ENCODE measurements around the gene SMIM10L2A.

Gene SMIM10L2A

GRCh38 chrX:135421932-135422809 is at the start of gene SMIM10L2A:
SMIM10L2A (plus strand) TSS chrX:135421944; CDS start chrX:135422132, 188 bp downstream.
- TF ChIP-seq, protein P1, sequence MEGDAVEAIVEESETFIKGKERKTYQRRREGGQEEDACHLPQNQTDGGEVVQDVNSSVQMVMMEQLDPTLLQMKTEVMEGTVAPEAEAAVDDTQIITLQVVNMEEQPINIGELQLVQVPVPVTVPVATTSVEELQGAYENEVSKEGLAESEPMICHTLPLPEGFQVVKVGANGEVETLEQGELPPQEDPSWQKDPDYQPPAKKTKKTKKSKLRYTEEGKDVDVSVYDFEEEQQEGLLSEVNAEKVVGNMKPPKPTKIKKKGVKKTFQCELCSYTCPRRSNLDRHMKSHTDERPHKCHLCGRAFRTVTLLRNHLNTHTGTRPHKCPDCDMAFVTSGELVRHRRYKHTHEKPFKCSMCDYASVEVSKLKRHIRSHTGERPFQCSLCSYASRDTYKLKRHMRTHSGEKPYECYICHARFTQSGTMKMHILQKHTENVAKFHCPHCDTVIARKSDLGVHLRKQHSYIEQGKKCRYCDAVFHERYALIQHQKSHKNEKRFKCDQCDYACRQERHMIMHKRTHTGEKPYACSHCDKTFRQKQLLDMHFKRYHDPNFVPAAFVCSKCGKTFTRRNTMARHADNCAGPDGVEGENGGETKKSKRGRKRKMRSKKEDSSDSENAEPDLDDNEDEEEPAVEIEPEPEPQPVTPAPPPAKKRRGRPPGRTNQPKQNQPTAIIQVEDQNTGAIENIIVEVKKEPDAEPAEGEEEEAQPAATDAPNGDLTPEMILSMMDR (IDR thresholded peaks at IDR 0.05; ENCODE audit: borderline replicate concordance, insufficient read depth, low read depth, low read length): no peak

DNA sequence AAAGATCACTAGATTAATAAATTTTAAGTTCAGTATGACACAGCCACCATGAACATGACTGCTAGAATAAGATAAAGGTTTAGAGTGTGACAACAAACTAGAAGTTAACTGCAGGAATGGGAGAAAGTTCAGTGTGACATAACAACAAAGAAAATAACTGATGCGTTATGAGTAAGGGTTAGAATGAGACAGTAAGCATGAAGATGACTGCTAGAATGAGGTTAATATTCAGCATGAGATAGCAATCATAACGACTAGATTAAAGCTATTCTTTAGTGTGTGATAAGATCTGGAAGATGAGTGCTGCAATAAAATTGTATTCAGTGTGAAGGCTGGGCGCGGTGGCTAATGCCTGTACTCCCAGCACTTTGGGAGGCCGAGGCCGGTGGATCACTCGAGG is 48.4 kb upstream of the SMIM10L2A start:
- TF ChIP-seq, protein P1 (IDR thresholded peaks at IDR 0.05; ENCODE audit: borderline replicate concordance, insufficient read depth, low read depth, low read length): no peak
- no peak overlapping the region for H3K4me3 ChIP-seq (ENCODE audit: low read depth, low read length)

More at GRCh38 chrX:135421932-135422809, at the start of gene SMIM10L2A:
- H3K4me3 ChIP-seq (ENCODE audit: low read depth, low read length): peak within 1 kb of the TSS; percentile 40

DNA sequence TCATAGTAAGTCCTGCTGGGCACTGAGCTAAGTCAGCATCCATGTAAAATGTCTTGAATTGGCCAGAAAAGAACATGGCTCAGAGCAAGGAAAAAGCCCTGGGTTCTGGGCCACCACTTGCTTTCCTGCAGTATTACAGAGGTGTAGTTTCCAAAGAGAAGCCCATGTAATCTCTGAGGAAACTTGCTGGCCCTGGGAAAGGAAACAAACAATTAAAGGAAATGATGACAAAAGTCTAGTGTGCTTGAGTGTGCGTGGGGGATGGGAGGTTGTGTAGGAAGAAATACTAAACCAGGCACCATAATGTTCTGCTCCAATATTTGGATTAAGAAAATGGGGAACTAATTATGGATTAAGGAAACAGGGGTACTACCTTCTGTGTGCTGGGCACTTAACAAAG is 39.5 kb upstream of the SMIM10L2A start:
- no peak overlapping the region for H3K4me3 ChIP-seq (ENCODE audit: low read depth, low read length)
- TF ChIP-seq, protein P1 (IDR thresholded peaks at IDR 0.05; ENCODE audit: borderline replicate concordance, insufficient read depth, low read depth, low read length): no peak

DNA sequence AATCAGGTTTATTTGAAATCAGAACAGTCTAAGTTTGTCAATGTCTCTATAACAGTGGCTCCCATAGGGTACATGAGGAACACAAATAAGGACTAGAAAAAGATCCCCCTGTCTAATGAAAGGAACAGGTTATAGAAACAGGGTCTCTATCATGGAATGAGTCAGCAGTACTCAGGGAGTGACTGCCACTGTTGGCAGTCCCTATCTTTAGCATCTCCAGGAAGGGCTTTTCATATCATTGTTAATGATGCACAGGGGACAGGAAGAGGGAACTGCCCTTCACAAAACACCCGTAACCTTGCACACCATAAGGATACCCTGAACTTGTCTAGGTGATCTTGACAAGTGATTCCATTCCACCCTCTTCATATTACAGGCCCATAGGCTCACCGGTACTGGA is 38.5 kb upstream of the SMIM10L2A start:
- H3K4me3 ChIP-seq (ENCODE audit: low read depth, low read length): no peak overlapping the region
- TF ChIP-seq, protein P1 (IDR thresholded peaks at IDR 0.05; ENCODE audit: borderline replicate concordance, insufficient read depth, low read depth, low read length): no peak

- TF ChIP-seq, protein P1 (IDR thresholded peaks at IDR 0.05; ENCODE audit: borderline replicate concordance, insufficient read depth, low read depth, low read length): no peak
- no peak overlapping the region for H3K4me3 ChIP-seq (ENCODE audit: low read depth, low read length)
Measured at GRCh38 chrX:135384161-135384836, 37.4 kb upstream of the SMIM10L2A start.

- TF ChIP-seq, protein P1 (IDR thresholded peaks at IDR 0.05; ENCODE audit: borderline replicate concordance, insufficient read depth, low read depth, low read length): no peak
Measured at GRCh38 chrX:135388841-135389240, 32.9 kb upstream of the SMIM10L2A start.

More at GRCh38 chrX:135388841-135389240, 32.9 kb upstream of the SMIM10L2A start:
- no peak overlapping the region for H3K4me3 ChIP-seq (ENCODE audit: low read depth, low read length)

Measured in GM12875 (cell line).